HG02759 (cell line): ENCODE measurements around the gene TGFBR2.

ENCODE experiments used
- ATAC-seq: cut with Tn5 transposase; IDR thresholded peaks from one replicate; pipeline ENCODE4 v1.9.1; 2021; ENCODE audit warnings: mild to moderate bottlenecking, moderate library complexity; ENCODE audit not compliant: unreplicated experiment

Gene TGFBR2

DNA sequence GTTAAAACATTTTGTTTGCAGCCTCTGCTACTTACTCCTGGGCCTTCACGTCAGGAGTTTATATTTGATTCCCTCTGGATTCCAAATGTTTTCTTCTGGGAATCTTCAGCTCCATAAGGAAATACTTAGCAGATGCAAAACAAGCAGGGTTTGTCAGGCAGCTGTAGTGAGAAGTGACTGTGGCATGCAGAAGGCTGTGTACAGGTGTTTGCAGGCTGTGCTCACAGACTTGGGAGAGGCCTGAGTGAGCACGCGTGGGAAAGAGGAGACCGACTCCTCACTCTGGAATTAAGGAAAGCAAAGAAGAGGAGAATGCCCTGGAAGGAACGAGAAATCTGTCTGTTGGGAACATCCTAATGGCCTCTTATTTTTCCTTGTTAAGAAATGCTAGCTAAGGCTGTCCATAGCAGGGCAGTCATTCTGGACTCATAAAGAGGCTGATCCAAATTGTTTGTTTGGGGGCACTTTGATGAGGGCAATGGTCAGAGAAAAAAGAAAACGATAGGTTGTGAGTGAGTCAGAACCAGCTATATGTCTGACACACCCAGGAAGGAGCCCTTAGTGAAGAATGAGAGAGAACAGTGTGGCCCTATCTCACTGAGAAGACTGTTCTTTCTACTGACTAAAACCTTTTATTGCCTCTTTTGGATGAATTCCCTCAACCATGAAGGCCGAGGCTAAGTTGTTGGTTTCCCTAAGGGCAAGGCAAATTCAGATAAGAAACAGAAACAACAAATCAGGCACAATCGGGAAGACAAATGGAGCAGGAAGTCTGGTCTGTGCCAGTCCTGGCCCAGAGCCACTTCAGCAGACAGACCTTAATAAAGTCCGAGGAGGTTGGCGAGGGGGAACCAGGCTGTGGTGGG, 82.6 kb downstream of the TGFBR2 start:
- no peak for ATAC-seq

DNA sequence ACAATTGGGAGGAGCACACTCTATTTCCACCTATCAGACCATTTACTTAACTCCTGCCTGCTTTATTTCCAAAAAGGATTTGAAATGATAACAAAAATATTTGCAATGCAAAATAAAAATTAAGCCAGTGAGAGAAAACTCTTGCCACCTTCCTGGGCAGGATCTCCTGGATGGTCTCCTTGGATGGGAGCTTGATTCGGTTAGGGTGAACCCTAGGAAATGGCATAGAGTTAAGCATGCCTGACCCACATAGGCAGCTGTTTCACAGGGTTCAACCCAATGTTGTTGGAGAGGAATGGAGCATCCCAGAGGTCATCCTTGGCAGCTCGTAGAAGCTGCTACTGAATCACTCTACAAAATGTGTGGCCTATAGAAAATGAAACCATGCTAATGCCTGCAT, 83.8 kb downstream of the TGFBR2 start:
- no peak for ATAC-seq

DNA sequence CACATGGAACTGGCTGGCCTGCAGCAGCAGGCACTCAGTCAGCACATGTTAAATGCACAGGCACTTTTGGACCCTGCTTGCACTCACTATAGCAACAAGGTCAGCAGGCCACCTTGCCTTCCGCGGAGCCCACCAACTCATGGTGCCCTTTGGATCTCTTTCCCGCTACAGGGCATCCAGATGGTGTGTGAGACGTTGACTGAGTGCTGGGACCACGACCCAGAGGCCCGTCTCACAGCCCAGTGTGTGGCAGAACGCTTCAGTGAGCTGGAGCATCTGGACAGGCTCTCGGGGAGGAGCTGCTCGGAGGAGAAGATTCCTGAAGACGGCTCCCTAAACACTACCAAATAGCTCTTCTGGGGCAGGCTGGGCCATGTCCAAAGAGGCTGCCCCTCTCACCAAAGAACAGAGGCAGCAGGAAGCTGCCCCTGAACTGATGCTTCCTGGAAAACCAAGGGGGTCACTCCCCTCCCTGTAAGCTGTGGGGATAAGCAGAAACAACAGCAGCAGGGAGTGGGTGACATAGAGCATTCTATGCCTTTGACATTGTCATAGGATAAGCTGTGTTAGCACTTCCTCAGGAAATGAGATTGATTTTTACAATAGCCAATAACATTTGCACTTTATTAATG, 85.0 kb downstream of the TGFBR2 start:
- ATAC-seq: no peak

DNA sequence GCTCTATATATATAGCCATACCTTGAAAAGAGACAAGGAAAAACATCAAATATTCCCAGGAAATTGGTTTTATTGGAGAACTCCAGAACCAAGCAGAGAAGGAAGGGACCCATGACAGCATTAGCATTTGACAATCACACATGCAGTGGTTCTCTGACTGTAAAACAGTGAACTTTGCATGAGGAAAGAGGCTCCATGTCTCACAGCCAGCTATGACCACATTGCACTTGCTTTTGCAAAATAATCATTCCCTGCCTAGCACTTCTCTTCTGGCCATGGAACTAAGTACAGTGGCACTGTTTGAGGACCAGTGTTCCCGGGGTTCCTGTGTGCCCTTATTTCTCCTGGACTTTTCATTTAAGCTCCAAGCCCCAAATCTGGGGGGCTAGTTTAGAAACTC, 85.5 kb downstream of the TGFBR2 start:
- ATAC-seq: no peak

DNA sequence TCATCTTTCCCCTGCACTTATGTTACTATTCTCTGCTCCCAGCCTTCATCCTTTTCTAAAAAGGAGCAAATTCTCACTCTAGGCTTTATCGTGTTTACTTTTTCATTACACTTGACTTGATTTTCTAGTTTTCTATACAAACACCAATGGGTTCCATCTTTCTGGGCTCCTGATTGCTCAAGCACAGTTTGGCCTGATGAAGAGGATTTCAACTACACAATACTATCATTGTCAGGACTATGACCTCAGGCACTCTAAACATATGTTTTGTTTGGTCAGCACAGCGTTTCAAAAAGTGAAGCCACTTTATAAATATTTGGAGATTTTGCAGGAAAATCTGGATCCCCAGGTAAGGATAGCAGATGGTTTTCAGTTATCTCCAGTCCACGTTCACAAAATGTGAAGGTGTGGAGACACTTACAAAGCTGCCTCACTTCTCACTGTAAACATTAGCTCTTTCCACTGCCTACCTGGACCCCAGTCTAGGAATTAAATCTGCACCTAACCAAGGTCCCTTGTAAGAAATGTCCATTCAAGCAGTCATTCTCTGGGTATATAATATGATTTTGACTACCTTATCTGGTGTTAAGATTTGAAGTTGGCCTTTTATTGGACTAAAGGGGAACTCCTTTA, 86.2 kb downstream of the TGFBR2 start:
- ATAC-seq: no peak

DNA sequence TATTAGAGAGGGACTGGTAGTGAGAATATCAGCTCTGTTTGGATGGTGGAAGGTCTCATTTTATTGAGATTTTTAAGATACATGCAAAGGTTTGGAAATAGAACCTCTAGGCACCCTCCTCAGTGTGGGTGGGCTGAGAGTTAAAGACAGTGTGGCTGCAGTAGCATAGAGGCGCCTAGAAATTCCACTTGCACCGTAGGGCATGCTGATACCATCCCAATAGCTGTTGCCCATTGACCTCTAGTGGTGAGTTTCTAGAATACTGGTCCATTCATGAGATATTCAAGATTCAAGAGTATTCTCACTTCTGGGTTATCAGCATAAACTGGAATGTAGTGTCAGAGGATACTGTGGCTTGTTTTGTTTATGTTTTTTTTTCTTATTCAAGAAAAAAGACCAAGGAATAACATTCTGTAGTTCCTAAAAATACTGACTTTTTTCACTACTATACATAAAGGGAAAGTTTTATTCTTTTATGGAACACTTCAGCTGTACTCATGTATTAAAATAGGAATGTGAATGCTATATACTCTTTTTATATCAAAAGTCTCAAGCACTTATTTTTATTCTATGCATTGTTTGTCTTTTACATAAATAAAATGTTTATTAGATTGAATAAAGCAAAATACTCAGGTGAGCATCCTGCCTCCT, 87.2 kb downstream of the TGFBR2 start:
- ATAC-seq: peak; percentile 88

DNA sequence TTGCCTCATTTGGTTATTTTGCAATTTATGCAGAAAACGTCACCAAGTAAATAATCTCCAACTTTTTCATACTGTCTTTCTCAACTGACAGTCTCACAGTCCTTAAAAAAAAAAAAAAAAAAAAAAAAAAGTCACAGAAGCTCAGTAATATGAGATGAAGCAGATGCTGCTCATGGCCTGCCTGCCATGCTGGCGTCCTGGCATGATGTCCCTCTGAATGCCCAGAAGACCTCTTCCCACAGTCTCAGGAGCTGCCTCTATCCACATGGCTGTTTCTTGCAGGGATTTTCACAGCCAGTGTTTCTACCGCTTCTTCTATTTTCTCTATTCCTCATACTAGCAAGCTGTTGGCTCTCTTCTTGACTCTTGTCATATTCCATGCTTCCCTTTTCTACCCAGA, 87.7 kb downstream of the TGFBR2 start:
- no peak for ATAC-seq

DNA sequence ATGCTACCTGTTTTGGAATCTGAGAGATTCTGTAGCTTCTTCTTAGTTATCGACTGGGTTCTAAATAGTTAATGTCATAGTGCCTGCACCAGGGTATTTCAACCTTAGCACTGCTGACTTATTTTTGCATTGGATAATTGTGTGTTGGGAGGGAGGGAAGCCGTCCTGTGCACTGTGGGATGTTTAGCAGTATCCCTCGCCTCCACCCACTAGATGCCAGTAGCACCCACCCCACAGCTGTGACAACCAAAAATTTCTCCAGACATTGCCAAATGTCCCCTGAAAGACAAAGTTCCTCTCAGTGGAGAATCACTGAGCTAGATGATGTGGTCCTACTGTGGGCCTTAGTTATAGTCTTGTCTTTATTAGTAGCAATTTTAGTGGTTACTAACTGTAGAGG, 88.3 kb downstream of the TGFBR2 start:
- no peak for ATAC-seq

DNA sequence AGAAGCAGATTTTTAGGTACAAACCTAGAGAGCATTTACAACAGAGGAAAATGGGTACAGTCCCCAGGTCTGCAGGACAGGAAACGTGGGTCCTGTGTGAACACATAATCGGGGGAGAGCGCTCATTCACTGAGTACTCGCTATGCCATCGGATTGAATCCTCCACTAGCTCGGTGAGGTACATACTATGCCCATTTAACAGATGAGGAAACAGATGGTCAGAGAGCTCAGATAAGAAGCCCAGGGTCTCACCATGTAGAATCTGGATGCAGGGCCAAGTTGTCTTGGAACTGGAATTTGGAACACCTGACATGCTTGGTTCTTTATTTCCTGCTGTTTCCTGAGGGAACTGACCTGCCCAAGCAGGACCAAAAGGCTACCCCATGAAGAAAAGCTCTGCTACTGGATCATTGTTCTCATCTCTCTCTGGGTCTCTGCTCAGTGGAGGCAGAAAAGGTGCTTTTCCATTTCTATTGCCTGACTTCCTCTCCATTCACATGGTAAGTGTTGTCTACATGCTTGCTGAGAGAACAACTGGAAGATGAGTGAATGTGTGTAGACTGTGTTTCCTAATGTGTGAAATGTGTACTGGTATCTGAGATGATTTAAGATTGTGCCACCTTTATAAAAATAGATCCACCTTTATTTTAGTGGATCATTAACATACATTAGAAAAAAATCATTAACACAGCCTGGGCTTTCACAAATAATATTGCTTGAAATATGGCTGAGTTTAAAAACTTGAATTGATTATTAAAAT, 89.1 kb downstream of the TGFBR2 start:
- no peak for ATAC-seq

DNA sequence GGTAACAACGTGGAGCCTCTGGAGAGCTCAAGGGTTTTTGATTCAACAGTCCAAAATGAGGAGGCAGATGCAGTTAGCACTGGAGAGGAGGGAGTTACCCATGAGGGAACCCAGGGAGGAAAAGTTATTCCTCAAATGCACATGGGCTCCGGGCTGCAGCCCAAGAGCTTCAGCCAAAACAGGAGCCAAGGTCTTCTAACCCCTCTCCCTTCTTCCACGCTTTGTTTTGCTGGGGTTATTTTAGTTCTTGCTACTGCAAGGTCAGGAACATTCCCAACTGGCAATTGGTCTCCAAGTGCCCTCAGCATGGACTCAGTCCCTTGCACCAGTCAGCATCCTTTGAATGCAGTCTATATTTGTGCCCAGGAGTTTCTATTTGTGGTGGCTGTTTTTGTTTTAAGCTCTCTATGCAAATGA, 90.0 kb downstream of the TGFBR2 start:
- ATAC-seq: no peak

DNA sequence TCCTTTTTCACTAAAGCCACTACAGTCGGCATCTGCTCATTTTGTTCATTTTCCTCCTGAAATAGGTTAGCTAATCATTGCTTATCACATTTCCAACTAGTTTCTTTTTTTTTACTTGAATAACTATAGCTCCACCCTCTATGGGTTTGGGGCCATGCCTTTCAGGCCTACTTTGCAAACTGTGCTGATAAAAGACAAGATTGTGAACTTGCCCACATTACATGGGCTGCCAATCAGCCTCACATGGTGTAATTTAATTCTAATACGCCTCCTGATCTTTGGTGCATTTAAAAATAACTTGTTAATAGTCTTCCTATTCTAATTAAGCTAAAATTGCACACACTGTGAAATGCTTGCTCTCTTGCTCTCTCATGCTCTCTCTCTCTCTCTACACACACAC, 90.5 kb downstream of the TGFBR2 start:
- ATAC-seq: no peak

DNA sequence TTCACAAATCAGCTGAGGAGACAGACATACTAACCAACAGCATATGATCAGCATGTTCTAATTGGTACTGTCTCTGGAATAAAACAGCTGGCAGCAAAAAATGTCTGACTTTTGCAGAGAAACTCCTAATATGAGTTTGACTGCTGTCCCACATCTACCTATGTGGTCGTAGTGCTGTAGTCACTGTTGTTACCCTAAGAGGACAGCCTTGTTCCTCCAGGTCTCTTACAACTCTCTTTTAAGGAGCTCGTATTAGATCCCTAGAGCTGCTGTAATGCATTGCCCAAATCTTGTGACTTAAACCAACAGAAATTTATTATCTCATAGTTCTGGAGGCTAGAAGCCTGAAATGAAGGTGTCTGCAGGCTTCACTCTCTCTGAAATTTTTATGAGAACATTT, 92.1 kb downstream of the TGFBR2 start:
- no peak for ATAC-seq

DNA sequence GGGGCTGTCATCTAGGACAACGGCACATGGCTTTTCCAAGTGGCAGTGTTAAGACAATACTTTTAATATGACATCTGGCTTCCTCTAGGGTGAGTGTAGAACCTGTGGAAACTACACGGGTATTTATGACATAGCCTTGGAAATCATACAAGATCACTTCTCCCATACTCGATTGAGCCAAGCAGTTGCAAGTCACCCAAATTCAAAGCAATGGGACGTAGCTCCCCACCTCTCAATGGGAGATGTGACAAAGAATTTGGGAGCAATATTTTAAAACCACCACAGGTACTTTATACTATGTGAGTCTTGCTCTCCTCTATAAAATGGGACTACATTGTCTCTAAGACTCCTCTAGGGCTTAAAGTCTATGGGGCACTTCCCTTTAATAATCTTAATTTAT, 93.5 kb downstream of the TGFBR2 start:
- ATAC-seq: no peak

DNA sequence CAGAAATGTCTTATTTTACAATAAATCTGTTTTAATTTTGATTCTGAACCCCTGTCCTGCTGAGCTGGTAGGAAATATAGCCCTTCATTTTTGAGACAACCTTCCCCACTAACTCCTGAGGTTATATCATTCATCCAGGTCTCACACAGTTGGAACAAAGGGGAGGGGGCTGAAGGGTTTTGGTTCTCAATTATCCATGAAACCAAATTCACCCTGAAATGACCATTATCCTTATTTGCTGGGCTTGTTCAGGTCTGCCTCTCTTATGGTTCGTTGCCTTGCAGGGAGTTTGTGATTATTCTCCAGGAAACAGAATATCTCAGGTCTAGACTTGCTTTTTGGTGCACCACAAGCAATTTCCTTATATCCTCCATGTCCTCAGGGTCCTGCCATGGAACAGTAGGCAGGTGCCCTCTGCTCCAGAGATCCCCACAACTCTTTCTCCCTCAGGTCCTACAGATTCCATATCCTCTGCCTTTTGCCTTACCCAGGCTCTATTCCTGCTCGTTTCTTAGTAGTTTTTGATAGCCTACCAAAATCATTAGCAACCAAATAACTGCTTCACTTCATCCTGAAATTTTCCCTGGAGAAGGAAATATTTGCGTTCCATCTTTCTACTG, 94.4 kb downstream of the TGFBR2 start:
- no peak for ATAC-seq

DNA sequence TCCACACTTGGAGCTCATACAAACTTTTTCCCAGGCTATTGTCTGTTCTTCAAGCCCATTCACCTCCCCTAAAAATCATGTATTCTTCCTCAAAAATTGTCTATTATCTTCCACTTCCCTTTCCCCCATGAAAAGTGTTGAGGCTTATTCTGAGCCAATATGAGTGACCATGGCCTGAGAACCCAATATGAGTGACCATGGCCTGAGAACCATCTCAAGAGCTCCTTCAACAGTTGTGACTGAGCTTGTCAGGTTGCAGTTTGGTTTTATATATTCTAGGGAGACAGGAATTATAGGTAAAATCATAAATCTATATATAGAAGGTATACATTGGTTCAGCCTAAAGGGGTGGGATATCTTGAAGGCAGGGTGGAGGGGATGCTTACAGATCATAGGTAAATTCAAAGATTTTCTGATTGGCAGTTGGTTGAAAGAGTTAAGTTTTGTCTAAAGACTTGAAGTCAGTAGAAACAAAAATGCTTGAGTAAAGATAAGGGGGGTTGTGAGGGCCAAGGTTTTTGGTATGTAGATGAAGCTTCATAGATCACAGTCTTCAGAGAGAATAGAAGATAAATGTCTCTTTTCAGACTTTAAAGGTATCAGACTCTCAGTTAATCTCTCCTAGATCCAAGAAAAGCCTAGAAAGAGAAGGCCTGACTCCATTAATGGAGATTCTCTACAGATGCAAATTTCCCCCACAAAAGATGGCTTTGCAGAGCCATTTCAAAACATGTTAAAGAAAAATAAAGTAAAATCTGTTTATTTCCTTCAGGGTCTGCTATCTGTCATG, 95.8 kb downstream of the TGFBR2 start:
- no peak for ATAC-seq

DNA sequence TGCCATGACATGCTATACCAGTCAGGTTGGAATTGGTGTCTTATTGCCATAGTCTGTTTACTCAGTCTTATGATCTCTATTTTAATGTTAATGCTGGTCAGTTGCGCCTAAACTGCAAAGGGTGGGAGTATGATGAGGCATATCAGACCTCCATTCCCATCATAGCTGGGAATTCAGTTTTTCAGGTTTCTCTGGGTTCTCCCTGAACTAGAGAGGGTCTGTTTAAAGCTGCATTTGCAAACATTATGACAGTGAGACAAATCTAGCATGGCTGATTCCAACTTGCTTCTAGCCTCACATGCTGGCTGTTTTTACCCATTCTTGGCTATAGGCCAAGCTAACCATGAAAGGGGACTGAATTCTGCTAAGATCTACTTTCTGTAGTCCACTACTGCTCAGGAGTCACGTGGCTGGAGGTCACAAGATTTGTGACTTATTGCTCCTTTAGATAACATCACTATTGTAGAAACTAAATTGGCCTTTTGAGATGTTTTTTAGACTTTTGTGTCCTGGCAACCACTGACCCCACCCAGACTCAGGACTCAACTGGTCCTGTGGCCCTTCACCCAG, 96.5 kb downstream of the TGFBR2 start:
- ATAC-seq: no peak

DNA sequence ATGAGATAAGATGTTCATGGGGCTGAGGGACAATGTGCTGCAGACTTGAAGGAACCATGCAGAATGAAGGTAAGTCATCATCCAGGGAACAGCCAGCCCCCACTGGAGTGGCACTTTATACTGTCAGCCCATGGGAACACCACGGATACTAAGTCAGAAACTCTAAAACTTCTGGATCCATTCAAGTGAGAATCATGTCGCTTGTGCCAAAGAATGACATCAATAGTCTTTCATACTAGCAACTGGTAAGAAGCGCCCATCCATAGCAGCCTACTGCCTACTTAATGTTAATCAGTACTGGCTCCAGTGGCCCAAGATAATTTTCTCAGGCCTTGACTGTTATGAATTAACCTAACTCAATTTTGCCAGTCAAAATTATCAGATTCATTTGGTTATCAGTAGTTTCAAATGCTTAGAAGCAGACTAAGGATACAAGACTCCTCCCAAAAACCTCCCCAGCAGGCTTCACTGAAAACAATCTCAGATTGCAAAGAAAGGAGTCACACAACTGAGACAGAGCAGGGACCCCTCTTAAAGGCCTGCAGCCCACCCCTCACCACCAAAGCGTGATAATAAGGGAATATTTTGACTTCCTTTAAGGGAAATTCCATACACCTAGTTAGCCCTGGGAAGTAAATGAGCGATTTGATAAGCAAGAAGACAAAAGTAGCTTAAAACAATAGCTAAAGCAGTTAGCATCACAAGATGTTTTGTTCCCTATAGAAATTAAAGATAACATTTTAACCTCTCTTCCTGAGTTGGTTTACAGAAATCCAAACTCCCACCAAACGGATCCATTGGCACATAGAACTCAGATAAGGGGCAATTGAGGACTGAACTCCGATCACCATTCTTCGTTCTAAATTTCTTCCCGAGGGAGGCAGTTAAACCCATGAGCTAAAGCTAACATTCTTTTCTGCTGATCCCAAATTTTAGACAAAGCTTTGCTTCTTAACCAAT, 98.8 kb downstream of the TGFBR2 start:
- ATAC-seq: no peak

DNA sequence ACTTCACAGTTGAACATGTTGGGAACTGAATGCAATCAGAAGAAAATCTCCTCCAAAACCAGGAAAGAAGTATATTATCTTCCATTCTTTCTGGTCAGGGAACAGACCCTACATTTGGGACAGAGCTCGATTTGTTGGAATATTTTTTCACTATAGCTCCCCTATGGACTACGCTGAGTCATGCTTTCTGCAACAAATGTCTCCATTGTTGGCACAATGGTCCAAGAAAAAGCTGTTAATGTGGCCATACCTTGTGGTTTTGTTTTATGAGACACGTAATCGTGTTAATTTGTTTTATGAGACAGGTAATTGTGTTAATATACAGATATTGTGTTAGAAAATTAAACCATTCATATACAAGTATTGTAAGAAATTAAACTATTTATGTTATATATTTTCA, 101.4 kb downstream of the TGFBR2 start:
- ATAC-seq: no peak
